Measurements from ENCODE around the gene GRK2.

DNA sequence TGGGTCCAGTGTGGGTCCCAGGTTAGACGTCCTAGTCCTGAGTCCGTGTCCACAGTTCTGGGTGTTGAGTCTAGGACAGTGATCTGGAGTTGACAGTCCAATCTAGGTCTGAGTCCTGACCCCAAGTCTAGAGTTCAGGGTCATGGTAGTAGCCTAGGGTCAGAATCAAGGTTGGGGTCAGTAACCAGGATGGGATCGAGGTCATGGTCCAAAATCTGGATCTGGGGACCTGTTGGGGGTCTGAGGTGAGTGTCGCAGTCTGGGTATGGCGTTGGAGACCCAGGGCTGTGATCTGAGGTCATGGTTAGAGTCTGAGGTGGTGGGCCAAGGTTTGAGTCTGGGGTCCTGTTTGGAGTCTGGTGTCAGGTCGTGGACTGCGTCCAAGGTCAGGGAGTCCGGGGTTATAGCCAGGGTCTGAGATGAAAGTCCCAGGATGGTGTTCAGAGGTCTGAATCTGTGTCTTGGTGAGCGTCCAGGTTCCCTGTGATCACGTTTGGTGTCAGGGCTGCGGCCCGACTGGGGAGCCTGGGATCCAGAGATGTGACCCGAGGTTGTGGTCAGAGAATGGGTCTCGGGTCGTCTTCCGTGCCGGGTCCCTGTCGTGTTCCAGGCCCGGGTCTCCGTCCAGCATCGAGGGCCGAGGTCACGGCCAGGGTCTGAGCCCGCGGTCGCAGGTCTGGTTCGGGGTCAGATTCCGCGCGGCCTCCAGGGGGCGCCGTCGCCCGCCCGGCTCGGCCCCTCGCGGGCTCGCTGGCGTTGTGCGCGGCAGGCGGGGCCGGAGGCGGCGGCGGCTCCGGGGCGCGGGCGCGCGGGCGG, 432 bp upstream of the GRK2 start:
- TF ChIP-seq, protein P1, sequence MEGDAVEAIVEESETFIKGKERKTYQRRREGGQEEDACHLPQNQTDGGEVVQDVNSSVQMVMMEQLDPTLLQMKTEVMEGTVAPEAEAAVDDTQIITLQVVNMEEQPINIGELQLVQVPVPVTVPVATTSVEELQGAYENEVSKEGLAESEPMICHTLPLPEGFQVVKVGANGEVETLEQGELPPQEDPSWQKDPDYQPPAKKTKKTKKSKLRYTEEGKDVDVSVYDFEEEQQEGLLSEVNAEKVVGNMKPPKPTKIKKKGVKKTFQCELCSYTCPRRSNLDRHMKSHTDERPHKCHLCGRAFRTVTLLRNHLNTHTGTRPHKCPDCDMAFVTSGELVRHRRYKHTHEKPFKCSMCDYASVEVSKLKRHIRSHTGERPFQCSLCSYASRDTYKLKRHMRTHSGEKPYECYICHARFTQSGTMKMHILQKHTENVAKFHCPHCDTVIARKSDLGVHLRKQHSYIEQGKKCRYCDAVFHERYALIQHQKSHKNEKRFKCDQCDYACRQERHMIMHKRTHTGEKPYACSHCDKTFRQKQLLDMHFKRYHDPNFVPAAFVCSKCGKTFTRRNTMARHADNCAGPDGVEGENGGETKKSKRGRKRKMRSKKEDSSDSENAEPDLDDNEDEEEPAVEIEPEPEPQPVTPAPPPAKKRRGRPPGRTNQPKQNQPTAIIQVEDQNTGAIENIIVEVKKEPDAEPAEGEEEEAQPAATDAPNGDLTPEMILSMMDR (IDR thresholded peaks at IDR 0.05) = peak; percentile 50 to 95 (median 75)
- TF ChIP-seq POLR2A (IDR thresholded peaks at IDR 0.05) = no peak

All from body of pancreas (tissue), 4 donors.